Rectal smooth muscle tissue (tissue), 1 donor: Measurements from ENCODE around the gene MEF2A.
A peak's percentile ranks its signal among the peaks of the same experiment; 100 is the strongest.

Source experiments
- H3K27ac ChIP-seq: one replicate; pipeline ENCODE4 v1.7.0; 2013; ENCODE audit warnings: low read depth, low read length, inconsistent platforms
- H3K27me3 ChIP-seq: one replicate; pipeline ENCODE4 v1.7.0; 2013; ENCODE audit warnings: low read length; ENCODE audit not compliant: control insufficient read depth, insufficient read depth
- H3K36me3 ChIP-seq: one replicate; pipeline ENCODE4 v1.7.0; 2013; ENCODE audit warnings: low read length; ENCODE audit not compliant: control insufficient read depth, insufficient read depth
- H3K4me1 ChIP-seq: one replicate; pipeline ENCODE4 v1.7.0; 2013; ENCODE audit warnings: low read length; ENCODE audit not compliant: control insufficient read depth, insufficient read depth
- H3K4me3 ChIP-seq: one replicate; pipeline ENCODE4 v1.7.0; 2013; ENCODE audit warnings: low read length
- H3K9ac ChIP-seq: one replicate; pipeline ENCODE4 v1.7.0; 2013; ENCODE audit warnings: low read length

The MEF2A gene

DNA sequence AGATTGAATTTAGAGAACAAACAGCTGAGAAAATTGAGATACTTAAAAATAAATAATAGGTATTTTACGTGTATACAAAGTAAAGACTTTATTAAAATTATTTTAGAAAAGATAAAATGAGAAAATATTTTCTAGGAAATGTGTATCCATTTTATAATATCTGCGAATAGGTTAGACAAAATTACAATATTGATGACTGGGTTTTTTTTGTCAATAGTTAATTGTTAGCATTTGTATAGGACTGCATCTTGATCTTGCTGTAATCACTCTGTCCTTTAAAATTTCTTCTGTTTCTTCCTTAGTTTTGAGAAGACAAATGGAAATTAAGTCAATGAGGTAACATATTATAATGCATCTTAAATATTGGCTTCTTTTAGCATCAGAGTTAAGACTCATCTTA is 50.3 kb downstream of the MEF2A start:
- Histone ChIP-seq H3K27me3 (no peaks in the 10 kb centered on the region), H3K36me3 (no peaks in the 10 kb centered on the region), H3K4me3 (no peak overlapping the region), H3K4me1 (peaks cover 13% of the 10 kb centered on the region), H3K27ac (no peak overlapping the region), H3K9ac (no peak overlapping the region)

GRCh38 chr15:99616773-99617342 is 51.1 kb downstream of the MEF2A start:
- Histone ChIP-seq H3K4me3 (no peak overlapping the region), H3K4me1 (peaks cover 13% of the 10 kb centered on the region), H3K27ac (no peak overlapping the region), H3K9ac (no peak overlapping the region), H3K36me3 (no peaks in the 10 kb centered on the region), H3K27me3 (no peaks in the 10 kb centered on the region)

- Histone ChIP-seq H3K9ac (no peak overlapping the region), H3K4me1 (peaks cover 13% of the 10 kb centered on the region), H3K4me3 (no peak overlapping the region), H3K27me3 (no peaks in the 10 kb centered on the region), H3K36me3 (no peaks in the 10 kb centered on the region), H3K27ac (peak overlapping the region; percentile 64)
Measured at GRCh38 chr15:99618941-99619411, 53.2 kb downstream of the MEF2A start.

GRCh38 chr15:99619712-99620111 is 53.9 kb downstream of the MEF2A start:
- H3K36me3 ChIP-seq, result no peaks in the 10 kb centered on the region
- H3K27me3 ChIP-seq, result no peaks in the 10 kb centered on the region
- peaks cover 13% of the 10 kb centered on the region for H3K4me1 ChIP-seq
- no peak overlapping the region for H3K4me3 ChIP-seq
- H3K27ac ChIP-seq, result no peak overlapping the region
- no peak overlapping the region for H3K9ac ChIP-seq

- Histone ChIP-seq H3K36me3 (no peaks in the 10 kb centered on the region), H3K4me1 (peaks cover 13% of the 10 kb centered on the region), H3K4me3 (no peak overlapping the region), H3K27me3 (no peaks in the 10 kb centered on the region), H3K27ac (no peak overlapping the region), H3K9ac (no peak overlapping the region)
Measured at GRCh38 chr15:99620178-99620577, 54.4 kb downstream of the MEF2A start.

DNA sequence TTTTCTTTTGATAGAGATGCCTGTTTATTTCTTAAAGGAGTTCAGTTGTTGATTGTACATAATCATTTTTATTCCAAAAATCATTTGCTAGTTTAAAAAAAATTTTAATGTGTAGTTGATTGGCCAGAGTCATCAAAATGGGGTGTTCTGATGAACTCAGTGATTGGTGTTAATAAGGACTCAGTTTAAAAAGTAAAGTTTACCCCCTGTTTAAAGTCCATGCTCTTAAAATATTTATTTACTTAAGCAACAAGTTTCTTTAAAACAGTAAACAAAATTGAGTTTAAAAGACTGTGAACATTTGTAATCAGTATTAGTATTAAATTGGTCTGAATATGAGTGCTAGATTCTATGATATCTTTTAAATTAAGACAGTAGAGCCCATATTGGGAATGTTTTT is 56.0 kb downstream of the MEF2A start:
- Histone ChIP-seq H3K4me3 (no peak overlapping the region), H3K36me3 (no peaks in the 10 kb centered on the region), H3K27me3 (no peaks in the 10 kb centered on the region), H3K9ac (no peak overlapping the region), H3K4me1 (peaks cover 12% of the 10 kb centered on the region), H3K27ac (no peak overlapping the region)

DNA sequence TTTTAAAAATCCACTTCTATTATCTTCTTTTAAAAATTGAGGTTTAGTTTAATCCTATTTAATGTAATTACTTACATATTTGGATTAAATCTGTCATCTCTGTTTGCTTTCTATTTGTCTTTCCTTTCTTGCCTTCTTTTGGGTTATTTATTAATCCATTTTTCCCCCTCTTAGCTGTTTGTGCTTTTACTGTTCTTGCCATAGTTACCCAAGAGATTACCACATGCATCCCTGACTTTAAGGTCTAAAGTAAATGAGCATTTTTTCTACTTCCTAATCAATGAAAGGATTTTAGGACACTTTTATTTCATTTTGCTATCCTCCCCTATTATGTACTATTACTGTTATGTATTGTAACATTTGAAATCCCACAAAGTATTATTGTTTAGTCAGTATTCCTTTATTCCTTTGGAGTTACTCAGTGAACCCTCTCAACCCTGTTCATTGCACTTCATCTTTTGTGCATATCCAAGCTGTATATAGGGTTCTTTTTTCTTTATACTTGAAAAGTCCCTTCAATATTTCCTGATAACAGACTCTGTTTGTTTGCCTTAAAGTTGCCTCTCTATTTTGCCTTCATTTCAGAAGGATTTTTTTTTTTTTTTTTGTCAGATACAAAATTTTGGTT is 62.7 kb downstream of the MEF2A start:
- Histone ChIP-seq H3K4me1 (no peaks in the 10 kb centered on the region), H3K36me3 (no peaks in the 10 kb centered on the region), H3K9ac (no peak overlapping the region), H3K27ac (no peak overlapping the region), H3K27me3 (no peaks in the 10 kb centered on the region), H3K4me3 (no peak overlapping the region)

- Histone ChIP-seq H3K4me1 (peaks cover 2% of the 10 kb centered on the region), H3K4me3 (no peak overlapping the region), H3K36me3 (no peaks in the 10 kb centered on the region), H3K27me3 (no peaks in the 10 kb centered on the region), H3K27ac (peak overlapping the region; percentile 33), H3K9ac (no peak overlapping the region)
Measured at GRCh38 chr15:99630607-99631131, 64.9 kb downstream of the MEF2A start.

DNA sequence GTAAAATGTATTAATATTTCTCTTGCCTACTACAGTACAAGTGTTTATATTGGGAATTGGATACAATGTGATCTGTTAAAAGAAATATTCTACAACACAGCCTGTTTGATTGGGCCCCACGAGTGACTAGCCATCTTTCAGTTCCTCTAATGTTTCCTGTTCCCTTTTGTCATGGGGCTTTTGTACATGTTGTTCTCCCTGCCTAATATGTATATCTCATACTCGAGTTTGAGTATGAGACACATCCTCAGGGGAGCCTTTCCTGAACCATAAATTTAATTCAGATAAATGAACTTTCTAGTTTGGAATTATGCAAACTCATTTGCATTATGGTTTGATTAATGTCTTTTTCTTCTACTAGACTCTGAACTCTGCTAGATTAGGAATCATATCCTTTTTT is 65.5 kb downstream of the MEF2A start:
- Histone ChIP-seq H3K9ac (no peak overlapping the region), H3K4me3 (no peak overlapping the region), H3K27me3 (no peaks in the 10 kb centered on the region), H3K27ac (no peak overlapping the region), H3K36me3 (no peaks in the 10 kb centered on the region), H3K4me1 (peaks cover 2% of the 10 kb centered on the region)

DNA sequence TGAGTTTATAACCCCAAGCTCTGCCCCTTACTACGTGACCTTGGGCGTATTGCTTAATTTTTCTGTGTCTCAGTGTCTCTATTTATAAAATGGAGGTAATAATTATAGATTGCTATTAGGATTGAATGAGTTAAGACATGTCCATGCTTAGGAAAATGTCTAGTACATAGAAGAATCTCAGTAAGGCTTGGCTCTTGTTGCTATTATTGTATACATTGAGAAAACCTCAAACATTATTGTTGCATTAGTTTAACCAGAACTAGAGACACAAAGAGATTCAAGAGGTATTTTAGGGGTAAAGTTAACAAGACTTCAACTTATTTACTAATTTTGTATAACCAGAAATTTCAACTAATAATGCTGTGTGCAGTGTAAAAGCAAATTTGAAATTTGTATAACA is 66.7 kb downstream of the MEF2A start:
- Histone ChIP-seq H3K4me3 (no peak overlapping the region), H3K27me3 (no peaks in the 10 kb centered on the region), H3K9ac (no peak overlapping the region), H3K4me1 (peaks cover 2% of the 10 kb centered on the region), H3K36me3 (no peaks in the 10 kb centered on the region), H3K27ac (no peak overlapping the region)

- Histone ChIP-seq H3K4me1 (peaks cover 2% of the 10 kb centered on the region), H3K36me3 (no peaks in the 10 kb centered on the region), H3K27me3 (no peaks in the 10 kb centered on the region), H3K4me3 (no peak overlapping the region), H3K27ac (no peak overlapping the region), H3K9ac (no peak overlapping the region)
Measured at GRCh38 chr15:99633655-99634054, 67.9 kb downstream of the MEF2A start.

GRCh38 chr15:99634576-99634975 is 68.8 kb downstream of the MEF2A start:
- Histone ChIP-seq H3K36me3 (no peaks in the 10 kb centered on the region), H3K4me3 (no peak overlapping the region), H3K4me1 (peaks cover 2% of the 10 kb centered on the region), H3K9ac (no peak overlapping the region), H3K27ac (no peak overlapping the region), H3K27me3 (no peaks in the 10 kb centered on the region)

- Histone ChIP-seq H3K36me3 (no peaks in the 10 kb centered on the region), H3K4me3 (no peak overlapping the region), H3K27ac (no peak overlapping the region), H3K4me1 (peaks cover 2% of the 10 kb centered on the region), H3K27me3 (no peaks in the 10 kb centered on the region), H3K9ac (no peak overlapping the region)
Measured at GRCh38 chr15:99635145-99635544, 69.4 kb downstream of the MEF2A start.
